ENCODE data around the gene ENPP1.
"Not testable (repeated sequence)": the region's sequence is repeated elsewhere in the genome, so short reads cannot be mapped to it uniquely, and the experiment has no call there.

ENPP1 gene

DNA sequence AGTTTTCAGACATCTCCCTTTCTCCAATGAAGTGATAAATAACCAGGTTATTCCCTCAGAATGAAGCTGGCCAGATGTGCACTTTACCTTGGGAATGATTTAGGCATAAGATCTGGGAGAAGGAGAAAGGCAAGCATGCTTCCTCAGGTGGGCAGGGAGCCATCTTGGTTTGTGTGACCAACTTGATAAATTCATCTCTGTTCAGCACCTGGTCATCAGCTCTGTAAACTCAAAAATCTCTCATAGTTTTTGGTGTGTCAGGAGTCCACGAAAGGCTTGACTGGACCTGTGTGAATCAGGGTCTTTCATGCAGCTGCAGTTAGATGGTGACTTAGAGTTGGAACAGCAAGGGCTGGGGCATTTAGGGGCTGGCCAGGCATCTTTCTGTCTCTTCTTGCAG is 24.5 kb downstream of the ENPP1 start:
- DNase-seq: no peak

DNA sequence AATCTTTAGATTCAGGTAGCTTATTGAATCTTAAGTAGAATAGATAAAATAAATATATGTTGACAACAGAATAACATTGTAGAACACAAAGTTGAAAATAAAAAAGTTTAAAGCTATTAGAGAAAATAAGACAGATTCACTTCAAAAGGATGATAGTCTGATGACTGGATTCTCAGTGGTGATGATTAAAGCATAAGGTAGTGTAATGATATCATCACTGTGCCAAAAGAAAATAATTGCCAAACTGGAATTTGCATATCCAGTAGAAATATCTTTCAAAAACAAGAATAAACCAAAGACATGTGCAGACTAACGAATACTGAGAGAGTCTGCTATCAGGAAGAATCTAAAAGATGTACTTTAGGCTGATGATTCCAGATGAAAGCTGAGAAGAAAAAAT is 30.2 kb downstream of the ENPP1 start:
- no peak for DNase-seq

DNA sequence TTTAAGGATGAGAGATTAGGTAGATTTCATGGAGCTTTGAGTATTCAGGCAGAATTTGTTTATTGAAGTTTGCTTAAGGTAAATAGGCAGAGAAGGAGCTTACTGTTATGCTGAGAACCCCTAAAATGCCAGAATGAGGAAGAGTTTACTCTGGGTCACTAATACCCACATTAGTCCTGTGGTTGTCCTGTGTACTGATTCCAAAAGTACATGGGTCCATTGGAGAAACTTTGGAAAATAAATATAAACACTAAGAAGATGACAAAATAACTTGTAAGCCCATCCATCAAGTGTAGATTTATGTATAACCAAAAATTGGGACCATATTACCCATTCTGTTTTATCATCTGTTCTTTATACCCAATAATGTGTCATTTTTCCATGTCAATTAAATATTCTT is 31.6 kb downstream of the ENPP1 start:
- DNase-seq: no peak

DNA sequence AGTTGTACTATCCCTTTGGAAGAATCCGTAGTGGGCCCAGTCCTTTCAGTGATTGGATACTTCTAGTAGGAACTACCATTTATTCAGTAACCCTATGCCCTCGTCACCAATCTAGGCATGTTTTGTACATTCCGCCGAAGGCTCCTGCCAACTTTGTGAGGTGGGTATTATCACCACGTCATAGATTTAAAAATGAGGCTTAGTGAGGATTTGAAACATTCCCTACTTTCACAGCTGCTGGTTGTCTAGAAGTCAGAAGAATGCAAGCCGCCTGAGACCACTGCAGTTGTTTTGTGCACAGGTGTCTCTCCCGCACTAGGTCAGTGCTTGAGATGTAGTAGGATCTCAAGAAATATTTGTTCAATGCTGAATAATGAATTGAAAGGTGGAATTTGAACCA is 32.6 kb downstream of the ENPP1 start:
- DNase-seq: no peak

DNA sequence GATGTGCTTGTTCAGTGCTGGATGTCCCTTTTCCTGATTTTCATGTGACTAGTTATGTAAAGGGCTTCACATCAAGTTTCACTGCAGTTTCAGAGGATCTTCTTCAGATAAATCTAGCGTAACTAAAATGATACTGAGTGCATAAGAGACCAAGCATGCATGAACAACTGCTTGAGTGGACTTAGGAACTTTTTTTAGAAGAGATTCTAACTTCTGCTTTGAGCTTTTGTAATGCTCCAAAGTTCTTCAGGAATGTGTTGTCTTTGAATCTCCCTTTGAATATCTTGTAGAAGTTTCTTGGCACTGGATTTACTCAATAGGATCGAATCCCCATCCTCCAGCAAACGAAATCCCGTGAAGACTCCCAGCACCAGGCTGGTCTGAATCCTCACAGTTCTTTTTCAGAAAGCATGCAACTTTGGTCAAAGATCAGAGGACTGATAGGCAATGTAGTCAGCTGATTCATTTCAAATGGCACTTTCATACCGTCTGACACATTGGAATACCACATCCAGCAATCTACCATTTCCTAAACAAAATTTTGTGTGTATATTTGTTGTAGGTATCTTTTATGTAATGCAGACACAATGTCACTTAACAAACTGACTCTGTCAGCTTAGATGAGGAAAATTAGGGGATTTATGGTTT is 33.2 kb downstream of the ENPP1 start:
- no peak for DNase-seq

DNA sequence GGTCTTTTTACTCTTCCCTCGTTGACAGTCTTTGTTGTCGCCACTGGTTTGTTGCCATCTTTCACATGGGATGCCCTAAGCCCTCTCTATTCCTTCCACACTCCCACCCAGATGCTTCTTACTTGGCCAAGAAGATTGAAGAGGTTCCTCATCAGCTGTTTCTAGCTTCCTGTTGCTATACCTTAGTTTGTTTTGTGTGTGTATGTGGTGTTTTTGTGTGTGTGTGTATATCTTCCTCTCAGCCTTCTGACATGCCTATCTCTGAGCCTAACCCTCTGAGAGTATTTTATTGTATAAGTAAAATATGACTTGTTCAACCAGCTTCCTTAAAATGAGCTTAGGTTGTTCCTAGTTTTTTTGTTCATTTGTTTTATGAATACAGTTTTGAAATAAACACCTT is 35.9 kb downstream of the ENPP1 start:
- DNase-seq: no peak

DNA sequence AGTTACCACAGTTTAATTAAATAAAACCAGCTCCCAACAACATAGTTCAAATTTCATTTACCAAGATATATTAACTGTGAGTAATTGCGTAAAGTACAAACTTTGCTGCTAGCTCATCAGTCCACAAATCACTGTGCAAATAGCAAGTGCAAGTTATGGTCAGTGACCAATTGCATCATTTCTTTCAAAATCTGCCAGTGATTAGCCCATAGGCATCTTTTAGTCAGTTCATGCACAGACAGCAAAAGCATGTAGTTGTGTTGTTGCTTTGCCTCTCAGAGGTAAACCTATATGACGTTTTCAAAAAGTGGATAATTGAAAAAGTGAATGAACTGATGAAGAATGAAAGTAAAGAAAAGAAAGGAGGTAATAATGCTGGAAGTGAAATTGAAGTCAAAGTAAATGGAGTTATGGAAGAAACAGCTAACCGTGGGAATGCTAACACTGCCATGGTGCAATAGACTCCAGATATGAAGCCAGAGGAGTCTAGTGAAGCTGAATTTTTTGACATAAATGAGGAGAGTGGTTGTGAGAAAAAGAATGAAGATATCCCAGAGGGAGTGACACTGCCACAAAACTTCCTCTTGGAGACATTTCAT is 36.5 kb downstream of the ENPP1 start:
- no peak for DNase-seq

DNA sequence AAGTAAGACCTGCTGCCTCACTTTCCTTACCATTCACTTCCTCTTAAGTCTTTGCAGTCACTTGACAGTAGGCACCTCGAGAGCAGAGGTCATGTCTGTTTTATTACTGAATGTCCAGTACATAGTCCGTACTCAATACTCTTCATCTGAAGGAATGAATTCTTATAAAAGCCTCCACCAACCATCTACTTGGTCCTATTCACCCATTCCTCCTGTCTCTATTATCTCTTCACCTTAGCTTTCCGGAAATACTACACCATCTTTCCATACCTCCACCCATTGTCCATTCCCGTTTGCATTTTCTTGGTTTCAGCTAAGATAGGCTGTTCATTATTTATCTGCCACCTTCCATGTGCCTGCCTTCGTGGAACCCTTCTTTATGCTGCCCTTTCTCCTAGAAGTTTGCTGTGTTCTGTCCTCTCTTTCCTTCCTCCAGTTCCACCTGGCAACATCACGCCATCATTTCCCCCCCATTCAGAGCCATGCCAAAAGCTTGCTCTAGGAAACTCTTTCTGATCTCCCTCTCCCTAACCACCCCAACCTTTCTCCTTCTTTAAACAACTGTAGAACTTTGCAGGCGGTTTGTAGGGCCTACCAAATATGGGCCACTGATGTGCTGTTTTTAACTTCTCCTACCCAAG is 38.3 kb downstream of the ENPP1 start:
- DNase-seq: no peak

DNA sequence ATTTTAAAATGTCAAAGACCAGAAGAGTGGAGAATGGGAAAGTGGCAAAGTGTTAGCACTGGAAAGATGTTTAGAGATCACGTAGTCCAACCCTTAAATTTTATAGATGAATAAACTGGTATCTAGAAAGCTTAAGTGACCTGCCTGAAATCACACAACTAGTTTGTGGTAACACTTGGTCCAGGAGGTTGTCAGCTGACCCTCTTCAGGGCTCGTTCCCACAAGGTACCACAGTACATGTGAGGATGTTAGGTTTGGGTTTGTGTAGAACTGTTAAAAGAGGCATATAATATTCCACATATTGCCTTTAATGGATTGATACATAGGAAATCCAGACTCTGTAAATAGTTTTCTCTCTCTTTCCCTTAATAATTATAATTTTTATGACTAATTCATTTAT is 39.1 kb downstream of the ENPP1 start:
- no peak for DNase-seq

DNA sequence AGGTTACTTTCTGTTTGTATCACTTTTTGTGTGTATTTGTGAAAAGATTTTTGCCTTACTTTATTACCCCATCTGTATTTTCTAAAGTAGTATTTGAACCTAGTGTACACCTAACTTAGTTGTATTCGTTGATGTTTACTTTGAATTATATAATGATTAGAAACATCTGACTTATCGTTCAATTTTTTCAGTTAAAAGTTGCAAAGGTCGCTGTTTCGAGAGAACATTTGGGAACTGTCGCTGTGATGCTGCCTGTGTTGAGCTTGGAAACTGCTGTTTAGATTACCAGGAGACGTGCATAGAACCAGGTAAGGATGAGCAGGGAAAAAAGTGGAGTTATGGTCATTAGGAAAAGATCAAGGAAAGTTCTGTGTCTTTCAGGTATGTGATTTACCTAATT is 42.0 kb downstream of the ENPP1 start:
- DNase-seq: no peak

DNA sequence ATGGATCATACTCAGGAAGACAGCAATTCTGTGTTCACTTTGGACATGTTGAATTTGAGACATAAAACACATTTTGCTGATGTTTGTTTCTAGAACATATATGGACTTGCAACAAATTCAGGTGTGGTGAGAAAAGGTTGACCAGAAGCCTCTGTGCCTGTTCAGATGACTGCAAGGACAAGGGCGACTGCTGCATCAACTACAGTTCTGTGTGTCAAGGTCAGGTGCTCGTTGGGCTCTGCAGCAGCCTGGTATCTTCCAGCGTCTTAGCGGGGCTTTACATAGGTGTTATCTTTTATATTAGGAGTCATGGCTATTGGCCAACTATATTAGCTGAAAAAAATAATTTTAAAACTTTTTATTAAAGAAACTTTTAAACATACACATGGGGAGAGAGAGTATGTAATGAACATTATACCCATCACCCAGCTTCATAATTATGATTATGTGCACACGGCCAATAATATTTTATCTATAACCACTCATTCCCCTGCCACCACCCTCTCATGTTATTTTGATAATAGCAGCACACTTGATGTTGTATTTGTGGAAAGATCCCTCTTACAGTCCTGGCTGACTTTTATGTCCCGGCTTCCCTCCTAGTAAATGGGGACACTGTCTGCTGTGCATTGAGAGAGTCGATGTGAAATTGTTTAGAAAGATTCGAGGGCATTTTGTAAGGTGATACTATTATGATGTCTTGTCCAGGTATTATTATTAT is 43.4 kb downstream of the ENPP1 start:
- DNase-seq: no peak

DNA sequence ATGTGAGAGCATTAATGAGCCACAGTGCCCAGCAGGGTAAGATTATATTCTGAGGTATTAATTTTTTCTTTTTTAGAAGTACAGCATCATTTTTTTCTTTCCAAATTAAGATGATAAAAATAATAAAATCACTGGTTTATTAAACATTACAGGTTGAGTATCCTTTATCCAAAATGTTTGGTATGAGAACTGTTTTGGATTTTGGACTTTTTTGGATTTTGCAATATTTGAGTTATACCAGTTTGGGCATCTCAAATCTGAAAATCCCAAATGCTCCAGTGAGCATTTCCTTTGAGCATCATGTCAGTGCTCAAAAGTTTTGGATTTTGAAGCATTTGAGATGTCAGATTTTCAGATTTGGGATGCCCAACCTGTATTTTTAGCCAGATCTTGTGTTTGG is 44.4 kb downstream of the ENPP1 start:
- DNase-seq: no peak

DNA sequence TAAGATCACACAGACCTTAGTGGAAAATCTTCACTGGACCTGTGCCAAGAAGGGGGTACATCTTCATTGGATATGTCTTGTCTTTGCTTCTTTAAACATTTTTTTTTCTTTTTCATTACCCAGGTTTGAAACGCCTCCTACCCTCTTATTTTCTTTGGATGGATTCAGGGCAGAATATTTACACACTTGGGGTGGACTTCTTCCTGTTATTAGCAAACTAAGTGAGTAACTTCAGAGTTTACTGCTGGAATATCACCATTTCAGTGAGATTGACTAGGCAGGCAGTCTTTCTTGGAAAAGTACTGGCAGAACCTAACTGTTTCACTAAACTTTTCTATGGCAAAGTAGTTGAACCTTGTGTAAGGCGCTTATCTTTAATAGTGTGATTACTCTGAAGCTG is 47.0 kb downstream of the ENPP1 start:
- DNase-seq: no peak

DNA sequence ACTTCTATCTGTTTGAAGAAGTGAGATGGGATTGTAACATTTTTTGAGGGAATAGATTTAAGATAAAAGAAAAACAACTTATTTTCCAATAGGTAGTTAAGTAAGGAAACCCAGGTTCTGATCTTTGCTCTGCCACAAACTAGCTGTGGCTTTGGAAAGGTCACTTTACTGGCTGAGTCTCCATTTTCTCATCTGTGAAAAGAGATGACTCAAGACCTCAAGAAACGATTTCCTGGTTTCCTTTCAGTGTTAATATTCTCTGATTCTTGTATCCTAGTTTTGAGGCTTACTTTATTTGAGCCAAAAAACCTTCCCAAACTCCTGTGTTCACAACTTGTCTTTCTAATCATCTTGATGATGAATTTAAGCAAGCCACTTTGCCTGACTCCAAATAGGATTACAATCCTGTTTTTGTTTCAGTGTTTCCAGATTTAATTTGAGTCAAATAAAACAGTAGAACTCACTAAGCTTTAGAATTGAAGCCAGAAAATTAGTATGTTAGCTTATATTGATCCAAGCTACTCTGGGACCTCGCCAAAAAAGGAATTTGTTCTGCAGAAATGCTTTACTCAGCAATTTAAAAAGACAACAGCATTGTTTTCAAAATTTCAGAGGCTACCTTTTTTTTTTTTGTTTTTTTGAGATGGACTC is 51.1 kb downstream of the ENPP1 start:
- no peak for DNase-seq

DNA sequence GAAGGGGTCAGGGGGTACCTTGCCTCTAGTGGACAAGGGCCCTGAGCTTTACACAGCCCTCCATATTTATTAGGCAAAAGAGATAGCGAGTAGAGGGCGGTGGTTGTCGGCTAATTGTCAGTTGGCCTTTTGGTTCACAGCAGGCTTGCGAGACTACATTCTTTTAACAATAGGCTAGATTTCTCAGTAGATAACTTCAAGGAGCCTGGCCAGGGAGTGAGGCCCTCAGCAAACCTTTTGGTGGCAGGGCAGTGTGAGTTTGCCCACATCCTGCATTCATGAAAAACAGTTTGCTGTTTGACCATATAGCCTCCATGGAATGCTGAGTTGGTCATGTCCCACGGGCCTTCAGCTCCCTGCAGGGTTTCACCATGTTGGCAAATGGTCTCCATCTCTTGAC is 51.8 kb downstream of the ENPP1 start:
- not testable (repeated sequence) for DNase-seq

DNA sequence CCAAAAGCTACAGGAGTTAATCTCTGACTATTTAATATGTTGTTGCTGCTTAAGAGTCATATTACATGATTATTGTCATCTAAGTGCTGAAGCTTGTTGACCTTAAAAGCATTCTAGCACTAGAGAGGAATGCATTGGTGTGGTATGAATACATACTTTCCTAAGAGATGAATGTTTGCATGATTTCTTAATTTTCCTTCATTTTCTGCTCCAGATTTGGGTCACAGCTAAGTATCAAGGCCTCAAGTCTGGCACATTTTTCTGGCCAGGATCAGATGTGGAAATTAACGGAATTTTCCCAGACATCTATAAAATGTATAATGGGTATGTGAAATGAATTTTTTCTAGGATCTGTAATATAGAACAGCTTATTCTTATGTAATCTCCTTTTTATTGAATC is 53.6 kb downstream of the ENPP1 start:
- DNase-seq: no peak

DNA sequence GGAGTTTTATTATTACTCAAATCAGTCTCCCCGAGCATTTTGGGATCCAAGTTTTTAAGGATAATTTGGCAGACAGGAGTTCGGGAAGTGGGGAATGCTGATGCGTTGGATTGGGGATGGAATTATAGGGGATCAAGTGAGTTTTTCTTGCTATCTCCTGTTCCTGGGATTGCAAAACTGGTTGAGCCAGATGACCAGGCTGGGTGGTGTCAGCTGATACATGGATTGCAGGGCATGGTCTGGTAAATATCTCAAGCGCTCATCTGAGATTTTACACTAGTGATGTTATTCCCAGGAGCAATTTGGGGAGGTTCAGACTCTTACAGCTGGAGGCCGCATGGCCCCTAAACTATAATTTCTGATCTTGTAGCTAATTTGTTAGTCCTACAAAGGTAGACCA is 54.7 kb downstream of the ENPP1 start:
- no peak for DNase-seq

DNA sequence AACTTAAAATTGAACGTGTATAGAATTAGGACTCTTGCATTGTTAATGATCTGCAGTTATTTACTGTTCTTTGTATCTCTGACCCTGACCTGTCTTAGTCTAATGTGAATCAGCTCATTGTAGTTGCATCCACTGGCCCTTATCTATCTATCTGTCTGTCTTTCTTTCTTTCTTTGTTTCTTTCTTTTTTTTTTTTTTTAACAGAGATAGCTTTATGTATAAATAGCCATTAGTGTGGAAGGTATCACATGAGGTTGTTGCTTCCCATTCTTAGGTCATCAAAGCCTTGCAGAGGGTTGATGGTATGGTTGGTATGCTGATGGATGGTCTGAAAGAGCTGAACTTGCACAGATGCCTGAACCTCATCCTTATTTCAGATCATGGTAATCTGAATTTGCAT is 59.9 kb downstream of the ENPP1 start:
- no peak for DNase-seq

DNA sequence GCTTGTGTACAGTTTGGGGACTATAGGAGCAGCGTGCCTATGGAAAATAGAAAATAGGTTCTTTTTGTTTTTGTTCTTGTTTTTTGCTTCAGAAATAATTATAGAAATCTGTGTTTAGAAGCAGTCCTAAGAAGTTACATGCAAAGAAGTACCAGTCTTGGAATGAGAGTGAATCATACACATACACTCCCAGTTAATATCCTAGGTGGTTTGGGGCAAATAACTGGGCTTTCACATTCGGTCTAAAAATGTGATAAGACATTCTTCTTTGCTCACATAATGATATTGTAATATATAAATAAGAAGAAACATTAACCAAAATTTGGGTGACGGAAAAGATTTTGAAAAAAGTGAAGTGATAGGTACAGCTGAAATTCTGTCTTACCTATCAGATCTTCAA is 61.0 kb downstream of the ENPP1 start:
- no peak for DNase-seq

DNA sequence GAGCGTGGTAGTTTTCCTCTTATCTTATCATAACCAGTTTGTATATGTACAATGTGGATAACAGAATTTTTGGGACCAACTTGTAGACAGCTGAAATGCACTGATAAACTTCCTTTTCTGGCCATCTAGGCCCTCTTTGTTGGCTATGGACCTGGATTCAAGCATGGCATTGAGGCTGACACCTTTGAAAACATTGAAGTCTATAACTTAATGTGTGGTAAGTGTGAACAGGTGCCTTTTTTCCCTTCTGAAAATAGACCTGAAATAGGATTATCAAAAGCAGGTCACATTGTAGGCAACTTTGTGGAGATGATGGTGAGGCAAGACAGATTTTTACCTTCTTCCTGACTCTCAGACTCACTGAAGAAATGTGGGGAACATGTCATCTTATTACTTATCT is 67.8 kb downstream of the ENPP1 start:
- DNase-seq: no peak

DNA sequence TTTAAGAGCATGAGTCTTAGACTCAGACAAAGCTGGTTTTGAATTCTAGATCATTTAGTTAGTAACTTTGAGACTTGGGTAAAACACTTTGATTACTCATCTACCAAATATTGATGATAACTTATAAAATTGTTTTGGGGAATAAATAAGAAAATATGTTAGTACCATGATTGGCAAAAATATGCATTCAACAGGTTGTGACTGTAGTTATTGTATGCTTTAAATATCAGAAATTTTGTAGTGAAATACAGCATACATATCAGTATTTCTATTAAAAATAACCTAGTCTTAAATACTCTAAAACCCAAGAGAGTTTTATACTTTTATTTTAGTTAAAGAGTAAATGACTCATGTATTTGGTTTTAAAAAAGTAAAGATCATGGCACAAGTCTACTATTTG is 68.7 kb downstream of the ENPP1 start:
- no peak for DNase-seq

DNA sequence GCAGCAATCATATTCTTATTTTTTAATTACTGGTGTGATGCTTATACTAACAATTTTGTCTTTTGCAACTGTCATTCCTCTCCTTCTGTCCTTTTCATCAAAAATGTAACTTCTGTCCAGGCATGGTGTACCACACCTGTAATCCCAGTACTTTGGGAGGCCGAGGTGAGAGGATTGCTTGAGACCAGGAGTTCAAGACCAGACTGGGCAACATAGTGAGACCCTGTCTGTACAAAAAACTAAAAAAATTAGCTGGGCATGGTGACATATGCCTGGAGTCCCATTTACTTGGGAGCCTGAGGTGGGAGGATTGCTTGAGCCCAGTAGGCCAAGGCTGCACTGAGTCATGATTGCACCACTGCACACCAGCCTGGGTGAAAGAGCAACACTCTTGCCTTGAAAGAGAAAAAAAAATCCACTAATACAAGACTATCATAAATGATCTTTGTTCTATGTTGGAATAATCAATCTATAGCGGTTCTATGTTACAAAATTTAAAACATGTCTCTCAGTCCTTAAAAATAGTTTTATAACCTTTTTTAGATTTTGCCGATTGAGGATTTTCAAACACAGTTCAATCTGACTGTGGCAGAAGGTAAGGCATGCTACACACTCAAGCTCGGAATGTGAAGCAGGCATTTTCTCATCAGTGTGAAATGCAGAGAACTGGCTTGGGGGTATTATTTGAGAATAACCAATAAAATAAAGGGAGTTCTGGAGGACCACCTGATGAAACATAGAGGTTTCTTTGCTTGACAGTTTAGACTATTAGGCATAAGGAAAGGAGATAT is 70.4 kb downstream of the ENPP1 start:
- no peak for DNase-seq

DNA sequence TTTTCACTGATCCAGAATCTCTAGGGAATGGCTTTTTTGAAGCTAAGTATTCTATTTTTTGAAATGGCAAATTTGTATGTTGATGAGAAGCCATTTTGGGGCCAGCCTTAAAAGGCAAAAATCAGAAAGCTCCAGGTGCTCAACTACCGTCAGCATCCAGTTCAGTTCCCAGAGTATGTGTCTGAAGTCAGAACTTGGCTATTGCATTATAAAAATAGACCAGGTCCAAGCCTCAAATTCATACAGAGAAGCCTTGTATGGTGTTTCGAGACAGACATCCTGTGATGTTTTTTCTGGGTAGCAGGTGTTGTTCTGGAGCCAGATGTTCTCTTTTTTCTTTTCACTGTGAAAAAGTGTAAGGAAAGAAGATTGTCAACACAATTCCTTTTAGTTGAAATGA is 75.2 kb downstream of the ENPP1 start:
- DNase-seq: no peak

Data from stimulated activated CD4-positive, alpha-beta T cell treated with anti-CD3 and anti-CD28 coated beads, Interleukin-2, amount 100 ng/mL, for 24 hours (primary cell).